ENCODE measurements around the gene CAVIN1.
"Not testable (repeated sequence)": the region's sequence is repeated elsewhere in the genome, so short reads cannot be mapped to it uniquely, and the experiment has no call there.

CAVIN1 gene

GRCh38 chr17:42362245-42362961, 60.7 kb downstream of the CAVIN1 start:
- WGBS (ENCODE audit: insufficient coverage, insufficient read length): no CpG with 5 or more reads among the region's 7 CpGs
- Histone ChIP-seq H3K4me3 (ENCODE audit: low read length) (no peak overlapping the region), H3K4me1 (ENCODE audit: control insufficient read depth, insufficient read depth, low read length) (peaks cover 6% of the 10 kb centered on the region; the same call in 1 of the 2 replicates)

GRCh38 chr17:42361781-42362186, 61.3 kb downstream of the CAVIN1 start:
- Histone ChIP-seq H3K27me3 (ENCODE audit: control insufficient read depth, insufficient read depth, low read length) (no peaks in the 10 kb centered on the region), H3K4me1 (ENCODE audit: control insufficient read depth, insufficient read depth, low read length) (peaks cover 6% of the 10 kb centered on the region; the same call in 1 of the 2 replicates), H3K36me3 (ENCODE audit: control insufficient read depth, insufficient read depth, low read length) (no peaks in the 10 kb centered on the region), H3K27ac (ENCODE audit: low read length) (no peak overlapping the region), H3K4me3 (ENCODE audit: low read length) (no peak overlapping the region), H3K9me3 (ENCODE audit: control insufficient read depth, insufficient read depth, low read length) (no peaks in the 10 kb centered on the region)
- no peak for DNase-seq (ENCODE audit: low read depth, low spot score)
- no CpG with 5 or more reads among the region's 2 CpGs for WGBS (ENCODE audit: insufficient coverage, insufficient read length)

More at GRCh38 chr17:42362245-42362961, 60.7 kb downstream of the CAVIN1 start:
- Histone ChIP-seq H3K9me3 (ENCODE audit: control insufficient read depth, insufficient read depth, low read length) (no peaks in the 10 kb centered on the region), H3K27ac (ENCODE audit: low read length) (no peak overlapping the region), H3K36me3 (ENCODE audit: control insufficient read depth, insufficient read depth, low read length) (no peaks in the 10 kb centered on the region), H3K27me3 (ENCODE audit: control insufficient read depth, insufficient read depth, low read length) (no peaks in the 10 kb centered on the region)
- DNase-seq (ENCODE audit: low read depth, low spot score): no peak

GRCh38 chr17:42360388-42360787, 62.7 kb downstream of the CAVIN1 start:
- H3K4me1 ChIP-seq (ENCODE audit: control insufficient read depth, insufficient read depth, low read length): not testable (repeated sequence)

GRCh38 chr17:42359133-42359532, 63.9 kb downstream of the CAVIN1 start:
- no peak overlapping the region for H3K27ac ChIP-seq (ENCODE audit: low read length)
- H3K27me3 ChIP-seq (ENCODE audit: control insufficient read depth, insufficient read depth, low read length): no peaks in the 10 kb centered on the region
- H3K36me3 ChIP-seq (ENCODE audit: control insufficient read depth, insufficient read depth, low read length): no peaks in the 10 kb centered on the region
- WGBS (ENCODE audit: insufficient coverage, insufficient read length): no CpG with 5 or more reads among the region's 7 CpGs
- no peaks in the 10 kb centered on the region for H3K9me3 ChIP-seq (ENCODE audit: control insufficient read depth, insufficient read depth, low read length)
- H3K4me3 ChIP-seq (ENCODE audit: low read length): no peak overlapping the region
- H3K4me1 ChIP-seq (ENCODE audit: control insufficient read depth, insufficient read depth, low read length): peaks cover 6% of the 10 kb centered on the region; the same call in 1 of the 2 replicates
- DNase-seq (ENCODE audit: low read depth, low spot score): no peak

More at GRCh38 chr17:42360388-42360787, 62.7 kb downstream of the CAVIN1 start:
- not testable (repeated sequence) for H3K9me3 ChIP-seq (ENCODE audit: control insufficient read depth, insufficient read depth, low read length); H3K4me3 ChIP-seq (ENCODE audit: low read length); H3K36me3 ChIP-seq (ENCODE audit: control insufficient read depth, insufficient read depth, low read length); H3K27me3 ChIP-seq (ENCODE audit: control insufficient read depth, insufficient read depth, low read length); DNase-seq (ENCODE audit: low read depth, low spot score); H3K27ac ChIP-seq (ENCODE audit: low read length)
- no CpG with 5 or more reads among the region's 2 CpGs for WGBS (ENCODE audit: insufficient coverage, insufficient read length)

- Histone ChIP-seq H3K27ac (ENCODE audit: low read length) (no peak overlapping the region), H3K36me3 (ENCODE audit: control insufficient read depth, insufficient read depth, low read length) (no peaks in the 10 kb centered on the region), H3K27me3 (ENCODE audit: control insufficient read depth, insufficient read depth, low read length) (no peaks in the 10 kb centered on the region), H3K9me3 (ENCODE audit: control insufficient read depth, insufficient read depth, low read length) (no peaks in the 10 kb centered on the region), H3K4me3 (ENCODE audit: low read length) (no peak overlapping the region), H3K4me1 (ENCODE audit: control insufficient read depth, insufficient read depth, low read length) (peaks cover 4% of the 10 kb centered on the region; the same call in 1 of the 2 replicates)
- no peak for DNase-seq (ENCODE audit: low read depth, low spot score)
- WGBS (ENCODE audit: insufficient coverage, insufficient read length): no CpG with 5 or more reads among the region's 1 CpG
These were observed 64.6 kb downstream of the CAVIN1 start for GRCh38 chr17:42358434-42358833.

GRCh38 chr17:42354956-42355843, 67.9 kb downstream of the CAVIN1 start:
- Histone ChIP-seq H3K27me3 (ENCODE audit: control insufficient read depth, insufficient read depth, low read length) (no peaks in the 10 kb centered on the region), H3K27ac (ENCODE audit: low read length) (no peak overlapping the region), H3K4me1 (ENCODE audit: control insufficient read depth, insufficient read depth, low read length) (no peaks in the 10 kb centered on the region), H3K4me3 (ENCODE audit: low read length) (no peak overlapping the region), H3K36me3 (ENCODE audit: control insufficient read depth, insufficient read depth, low read length) (no peaks in the 10 kb centered on the region), H3K9me3 (ENCODE audit: control insufficient read depth, insufficient read depth, low read length) (no peaks in the 10 kb centered on the region)
- no CpG with 5 or more reads among the region's 3 CpGs for WGBS (ENCODE audit: insufficient coverage, insufficient read length)
- no peak for DNase-seq (ENCODE audit: low read depth, low spot score)

Data from iPS DF 6.9 (cell line).